ENCODE results near the gene EHBP1.
"Not testable (repeated sequence)": the region's sequence is repeated elsewhere in the genome, so short reads cannot be mapped to it uniquely, and the experiment has no call there.

EHBP1 gene

GRCh38 chr2:63019686-63020085 is 314.2 kb downstream of the EHBP1 start:
- DNase-seq (ENCODE audit: low spot score), result not testable (repeated sequence)

GRCh38 chr2:63023444-63023843 is 317.9 kb downstream of the EHBP1 start:
- peak; percentile 53 for DNase-seq (ENCODE audit: low spot score)

- no peak for DNase-seq (ENCODE audit: low spot score)
These were observed 321.7 kb downstream of the EHBP1 start for GRCh38 chr2:63027220-63027619.

GRCh38 chr2:63029058-63029457 is 323.5 kb downstream of the EHBP1 start:
- DNase-seq (ENCODE audit: low spot score), result no peak

- DNase-seq (ENCODE audit: low spot score), result no peak
These were observed 329.0 kb downstream of the EHBP1 start for GRCh38 chr2:63034526-63034925.

- no peak for DNase-seq (ENCODE audit: low spot score)
These were observed 329.7 kb downstream of the EHBP1 start for GRCh38 chr2:63035169-63035568.

- DNase-seq (ENCODE audit: low spot score), result no peak
These were observed 330.1 kb downstream of the EHBP1 start for GRCh38 chr2:63035660-63036059.

GRCh38 chr2:63038034-63038433 is 332.5 kb downstream of the EHBP1 start:
- DNase-seq (ENCODE audit: low spot score), result no peak

- DNase-seq (ENCODE audit: low spot score), result no peak
These were observed 335.1 kb downstream of the EHBP1 start for GRCh38 chr2:63040586-63040985.

- no peak for DNase-seq (ENCODE audit: low spot score)
These were observed 336.1 kb downstream of the EHBP1 start for GRCh38 chr2:63041592-63041991.

GRCh38 chr2:63044362-63045327 is 339.1 kb downstream of the EHBP1 start:
- DNase-seq (ENCODE audit: low spot score), result no peak

- DNase-seq (ENCODE audit: low spot score), result no peak
These were observed 341.0 kb downstream of the EHBP1 start for GRCh38 chr2:63046552-63046951.

- DNase-seq (ENCODE audit: low spot score), result no peak
These were observed 341.4 kb downstream of the EHBP1 start for GRCh38 chr2:63046961-63047320.

- DNase-seq (ENCODE audit: low spot score), result no peak
These were observed 342.1 kb downstream of the EHBP1 start for GRCh38 chr2:63047321-63048279.

GRCh38 chr2:63048367-63049171 is 343.1 kb downstream of the EHBP1 start:
- DNase-seq (ENCODE audit: low spot score), result no peak

- no peak for DNase-seq (ENCODE audit: low spot score)
These were observed 343.9 kb downstream of the EHBP1 start for GRCh38 chr2:63049211-63049969.

GRCh38 chr2:63049970-63050333 is 344.4 kb downstream of the EHBP1 start:
- no peak for DNase-seq (ENCODE audit: low spot score)

- peak; percentile 87 for DNase-seq (ENCODE audit: low spot score)
These were observed 345.0 kb downstream of the EHBP1 start, which contains the start of gene OTX1 for GRCh38 chr2:63050334-63051041. Gene OTX1, plus strand, starts transcription at chr2:63050830. Its CDS starts 2,161 bp downstream, at chr2:63052991.

GRCh38 chr2:63051042-63051794 is 345.7 kb downstream of the EHBP1 start:
- DNase-seq (ENCODE audit: low spot score), result peak; percentile 13
